GM18868 (cell line): ENCODE data around the gene TRPV6.

Source experiments
- ATAC-seq: cut with Tn5 transposase; IDR thresholded peaks from one replicate; pipeline ENCODE4 v1.9.1; 2021; ENCODE audit warnings: mild to moderate bottlenecking, moderate library complexity; ENCODE audit not compliant: unreplicated experiment

TRPV6 gene

DNA sequence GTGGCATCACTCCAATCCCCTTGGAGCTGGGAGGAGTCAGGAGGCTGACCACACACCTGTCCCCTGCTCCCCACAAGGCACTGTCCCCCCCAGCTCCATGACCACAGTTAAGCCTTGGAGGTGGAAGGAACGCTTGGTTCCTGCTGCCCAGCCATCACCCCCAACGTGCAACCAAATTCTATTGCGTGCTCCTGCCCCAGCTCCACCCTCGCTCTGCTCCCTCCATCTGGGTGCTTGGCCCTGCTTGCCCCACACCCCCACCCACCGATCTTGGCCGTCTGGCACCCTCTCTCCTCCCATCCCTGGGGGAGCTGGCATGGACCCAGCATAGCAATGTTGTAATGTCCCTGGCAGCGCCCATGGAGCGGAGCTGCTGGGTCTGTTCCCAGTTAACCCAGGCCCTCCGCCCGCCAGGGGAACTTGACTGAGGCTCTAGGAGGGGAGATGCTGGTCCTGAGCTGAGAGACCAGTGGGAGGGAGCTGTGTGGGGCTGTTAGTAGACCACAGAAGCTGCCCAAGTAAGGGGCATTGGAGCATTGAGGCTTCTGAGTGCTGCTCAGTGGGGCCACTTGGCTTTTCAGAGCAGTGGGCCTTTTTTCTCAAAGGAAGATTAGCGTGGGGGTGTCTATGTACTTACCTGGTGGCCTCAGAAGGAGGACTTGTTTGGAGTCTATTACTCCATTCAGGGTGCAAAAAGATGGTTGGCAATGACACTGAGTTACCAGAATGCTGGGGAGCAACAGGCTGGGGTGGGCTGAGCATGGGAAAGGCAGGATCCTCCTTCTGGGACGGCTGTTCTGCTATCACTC lies 29.6 kb downstream of the TRPV6 start:
- ATAC-seq = no peak

DNA sequence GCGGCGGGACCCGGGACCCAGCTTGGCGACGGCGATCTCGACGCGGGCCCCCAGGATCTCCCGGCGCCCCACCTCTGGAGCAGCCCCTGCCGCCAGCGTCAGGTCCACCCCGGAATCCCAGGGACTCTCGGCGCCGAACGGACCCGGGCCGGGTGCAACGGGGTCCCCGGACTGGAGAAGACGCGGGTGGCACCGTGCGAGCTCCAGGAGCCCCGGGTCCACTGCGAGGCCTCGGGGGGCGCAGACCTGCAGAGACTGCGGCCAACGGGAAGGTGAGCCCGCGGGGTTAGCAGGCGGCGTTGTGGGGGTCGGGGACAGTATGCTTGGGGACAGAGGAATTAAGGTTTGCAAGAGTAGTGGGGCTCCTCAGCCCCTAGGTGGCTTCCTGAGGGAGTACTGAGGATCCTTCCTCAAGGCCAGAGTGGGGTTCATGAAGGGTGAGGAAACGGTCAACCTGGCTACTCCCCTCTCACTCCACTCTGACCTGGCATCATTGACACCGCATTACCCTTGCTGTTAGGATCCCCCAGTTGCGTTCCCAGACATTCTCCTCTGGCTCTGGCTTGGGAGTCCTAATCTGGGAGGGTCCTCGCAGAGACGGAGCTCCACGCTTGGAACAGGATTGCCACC lies 30.3 kb downstream of the TRPV6 start:
- ATAC-seq = peak; percentile 1

DNA sequence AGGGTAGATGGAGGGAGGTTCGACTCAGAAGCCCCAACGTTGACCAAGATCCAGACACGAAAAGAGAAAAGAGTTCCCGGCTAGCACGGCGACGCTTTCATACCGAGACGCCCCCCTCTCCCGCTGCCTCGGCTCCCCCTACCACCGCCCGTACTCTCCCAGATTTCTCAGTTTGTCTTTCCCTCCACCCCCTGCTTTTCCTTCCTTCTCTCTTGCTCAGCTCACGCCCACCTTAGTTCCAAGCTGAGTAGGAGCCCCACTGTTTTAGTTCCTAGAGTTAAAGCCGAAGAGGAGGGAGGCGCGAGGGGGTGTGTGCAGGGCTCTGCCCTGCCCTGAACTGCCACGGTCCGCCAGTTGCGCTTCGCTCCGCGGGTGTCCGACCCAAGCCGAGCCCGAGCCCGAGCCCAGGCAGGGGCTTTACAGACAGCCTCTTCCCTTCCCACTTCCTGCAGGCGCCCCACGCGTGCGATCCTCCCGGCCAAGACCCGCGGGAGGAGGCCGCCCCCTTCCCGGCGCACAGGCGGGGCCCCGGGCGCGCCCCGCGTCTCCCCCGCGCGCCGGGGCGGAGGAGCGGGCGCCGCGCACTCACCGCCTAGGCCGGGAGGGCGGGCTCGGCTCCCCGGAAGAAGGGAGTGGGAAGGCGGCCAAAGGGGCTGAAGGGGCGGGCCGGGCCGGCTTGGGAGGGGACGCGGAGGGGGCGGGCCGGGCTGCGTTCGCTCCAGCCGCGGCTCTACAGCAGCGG lies 31.0 kb downstream of the TRPV6 start, which contains the start of gene EPHB6:
Gene EPHB6 (plus strand): TSS at position 705 of the 742 bp plus-strand sequence. CDS start 8,152 bp downstream, outside the sequence.
- peak; percentile 64 for ATAC-seq

DNA sequence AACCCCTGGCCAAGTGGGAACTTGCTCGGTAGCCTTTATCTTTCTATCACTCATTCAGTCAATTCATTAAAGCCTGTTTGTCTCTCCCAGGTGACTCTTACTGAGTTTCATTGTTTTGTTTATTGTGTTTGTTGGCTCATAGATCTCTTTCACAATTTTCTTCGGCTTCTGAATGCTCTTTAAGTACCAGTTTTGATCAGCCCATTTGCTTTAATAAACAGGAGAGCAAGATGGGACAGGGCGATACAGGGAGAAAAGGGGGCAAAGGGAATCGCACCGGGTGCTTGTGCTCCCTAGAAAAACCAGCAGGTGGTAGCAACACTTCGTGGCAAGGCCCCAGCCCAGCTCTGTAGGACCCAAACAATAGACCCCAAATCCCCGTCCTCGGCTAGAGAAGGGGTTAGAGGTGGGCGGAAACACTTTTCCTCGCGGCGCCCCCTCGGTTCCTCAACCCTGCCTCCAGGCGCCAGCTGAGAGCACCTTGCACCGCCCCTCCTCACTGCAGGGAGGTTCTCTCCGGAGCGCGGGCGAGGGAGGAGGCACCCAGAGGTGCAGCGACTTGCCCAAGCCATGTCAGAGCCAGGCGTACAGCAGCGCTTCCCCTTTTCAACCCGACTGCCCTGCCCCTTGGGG lies 31.7 kb downstream of the TRPV6 start:
- peak; percentile 78 for ATAC-seq

DNA sequence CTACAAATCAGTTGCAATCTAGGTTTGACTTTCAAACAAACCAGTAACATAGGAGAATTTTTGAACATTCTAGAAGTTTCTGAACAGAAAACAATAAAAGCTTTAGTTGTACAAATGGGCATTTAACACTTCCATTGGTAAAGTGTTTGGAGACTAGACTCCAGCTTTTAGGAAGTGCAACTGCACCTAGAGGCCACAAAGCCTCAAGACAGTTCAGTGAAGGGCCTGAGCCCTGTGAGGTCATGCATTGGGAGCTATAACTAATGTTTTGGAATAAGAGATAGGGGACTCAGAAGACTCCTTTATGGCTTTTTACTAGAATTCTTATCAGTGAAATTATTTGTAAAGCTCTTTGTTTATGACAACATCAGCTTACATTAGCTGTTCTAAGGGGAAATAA lies 33.6 kb downstream of the TRPV6 start:
- no peak for ATAC-seq

DNA sequence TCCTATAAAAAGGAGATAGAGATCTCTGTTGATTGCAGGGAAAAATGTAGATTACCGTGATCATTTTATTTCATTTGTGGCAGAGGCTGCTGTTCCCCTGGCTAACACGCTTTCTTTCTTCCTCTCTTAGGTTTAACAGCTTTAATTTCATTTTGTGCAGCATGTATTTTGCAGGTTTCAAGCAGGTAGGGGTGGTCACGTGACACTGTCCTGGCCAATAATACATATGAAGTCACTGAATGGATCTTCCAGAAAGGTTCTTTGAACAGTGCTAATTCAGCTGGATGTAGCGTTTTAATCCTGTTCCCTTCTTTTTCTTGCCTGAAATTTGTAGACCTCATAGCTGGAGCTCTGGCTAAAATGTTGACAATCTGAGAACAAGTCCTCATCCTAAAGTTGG lies 34.3 kb downstream of the TRPV6 start:
- ATAC-seq = no peak

DNA sequence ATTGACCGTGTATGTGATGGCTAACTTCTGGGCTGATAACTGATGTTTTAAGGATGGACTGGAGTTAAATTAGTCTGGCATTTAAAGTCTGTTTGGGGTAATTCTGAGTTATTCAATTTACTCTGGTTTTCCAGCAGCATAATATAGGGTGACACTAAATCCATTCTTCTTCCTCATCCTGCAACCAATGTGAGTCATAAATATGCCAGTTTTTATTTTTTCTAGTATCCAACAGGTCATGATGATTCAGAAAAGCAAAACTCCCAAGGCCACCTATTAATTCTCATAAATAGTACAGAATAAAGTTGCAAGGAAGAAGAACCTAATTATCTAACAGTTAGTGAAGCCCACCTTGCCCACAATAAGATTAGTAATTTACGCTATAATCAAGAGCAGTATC lies 38.2 kb downstream of the TRPV6 start:
- ATAC-seq = no peak

DNA sequence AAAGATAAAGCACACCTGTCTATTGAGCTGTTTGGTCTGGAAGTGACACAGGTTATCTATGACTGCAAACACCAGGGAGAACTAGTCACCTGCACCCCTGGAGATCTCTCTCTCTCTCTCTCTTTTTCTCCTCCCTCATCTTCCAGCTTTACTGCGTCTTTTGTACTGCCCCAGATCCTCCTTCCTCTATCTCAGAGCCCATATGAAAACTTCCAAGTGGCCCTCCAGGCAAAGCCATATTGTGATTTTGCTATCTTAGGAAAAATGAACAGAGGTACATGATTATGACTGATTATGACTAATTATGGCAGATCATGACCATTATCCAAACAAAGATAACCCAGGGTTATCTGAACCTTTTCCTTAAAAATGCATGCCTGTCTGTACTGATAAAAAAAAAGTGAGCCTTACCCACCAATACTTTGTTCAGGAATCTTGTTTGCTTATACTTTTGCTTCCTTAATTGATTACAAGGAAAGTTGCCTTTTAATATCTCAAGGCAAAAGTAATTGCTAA lies 43.2 kb downstream of the TRPV6 start:
- ATAC-seq = no peak

DNA sequence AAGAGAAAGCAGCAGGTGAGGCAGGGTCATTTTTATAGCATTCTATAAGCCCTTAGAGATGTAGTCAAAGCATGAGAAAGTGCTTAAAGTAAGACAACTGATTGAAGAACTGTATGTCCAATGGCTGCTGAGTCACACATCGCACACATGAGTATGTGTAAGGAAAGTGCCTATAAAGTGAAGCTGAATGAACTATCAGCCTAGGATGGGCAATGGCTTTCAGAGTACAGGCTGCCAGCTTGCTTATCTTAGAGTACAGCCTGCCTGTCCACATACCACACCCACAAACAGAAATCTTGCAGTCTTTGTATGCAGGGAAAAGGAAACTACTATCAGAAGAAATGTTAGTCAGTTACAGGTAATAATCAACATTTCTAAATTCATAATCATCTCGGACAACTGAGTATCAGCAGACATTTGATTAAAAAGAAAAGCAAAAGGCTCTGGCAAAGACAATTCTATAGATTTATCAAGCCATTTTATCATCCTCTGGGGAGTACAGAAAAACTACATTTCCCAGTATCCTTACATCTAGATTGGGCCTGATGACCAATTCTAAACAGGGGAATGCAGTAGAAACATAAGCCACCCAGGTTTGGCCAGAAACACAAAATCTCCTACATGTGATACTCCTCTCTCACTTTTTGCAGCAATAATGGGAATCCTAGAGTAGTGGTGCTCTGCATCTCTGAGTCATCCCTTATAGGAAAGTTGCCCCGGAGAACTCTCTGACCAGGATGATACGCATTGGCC lies 46.9 kb downstream of the TRPV6 start:
- ATAC-seq = no peak

DNA sequence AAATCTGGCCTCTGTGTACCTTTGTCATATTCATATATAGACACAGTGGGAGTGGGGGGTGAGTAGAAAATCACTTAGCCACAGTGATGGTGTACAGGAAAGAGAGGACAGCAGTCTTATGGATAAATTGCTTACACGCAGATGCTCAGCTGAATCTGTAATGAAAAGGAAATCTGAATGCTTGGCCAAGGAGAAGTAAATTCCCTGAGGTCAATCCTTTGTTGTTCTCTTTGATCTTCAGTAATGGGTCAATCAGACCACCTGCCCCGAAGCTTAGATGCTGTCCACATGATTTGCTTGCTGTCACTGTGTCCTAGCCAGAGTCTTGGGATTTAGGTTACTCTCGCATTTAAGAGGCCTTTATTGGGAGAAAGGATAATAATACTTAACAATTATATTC lies 49.1 kb downstream of the TRPV6 start:
- no peak for ATAC-seq

DNA sequence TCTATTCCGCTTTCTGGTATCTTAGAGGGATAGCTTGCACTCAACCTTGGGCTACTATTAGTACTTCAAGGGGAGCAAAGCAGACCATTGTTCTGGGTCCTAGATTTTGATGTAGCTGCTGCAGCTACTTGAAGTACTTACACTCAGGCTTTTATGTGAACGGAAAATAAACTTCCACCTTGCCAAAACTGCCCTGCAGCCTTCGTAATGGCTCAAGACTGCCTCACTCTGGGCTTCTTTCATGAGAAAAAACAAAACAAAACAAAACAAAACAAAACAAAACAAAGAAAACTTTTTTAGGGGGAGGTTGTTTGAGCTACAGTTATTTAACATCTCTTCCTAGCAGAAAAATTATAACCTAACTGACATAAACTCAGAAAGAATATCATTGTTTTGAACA lies 50.1 kb downstream of the TRPV6 start:
- no peak for ATAC-seq

DNA sequence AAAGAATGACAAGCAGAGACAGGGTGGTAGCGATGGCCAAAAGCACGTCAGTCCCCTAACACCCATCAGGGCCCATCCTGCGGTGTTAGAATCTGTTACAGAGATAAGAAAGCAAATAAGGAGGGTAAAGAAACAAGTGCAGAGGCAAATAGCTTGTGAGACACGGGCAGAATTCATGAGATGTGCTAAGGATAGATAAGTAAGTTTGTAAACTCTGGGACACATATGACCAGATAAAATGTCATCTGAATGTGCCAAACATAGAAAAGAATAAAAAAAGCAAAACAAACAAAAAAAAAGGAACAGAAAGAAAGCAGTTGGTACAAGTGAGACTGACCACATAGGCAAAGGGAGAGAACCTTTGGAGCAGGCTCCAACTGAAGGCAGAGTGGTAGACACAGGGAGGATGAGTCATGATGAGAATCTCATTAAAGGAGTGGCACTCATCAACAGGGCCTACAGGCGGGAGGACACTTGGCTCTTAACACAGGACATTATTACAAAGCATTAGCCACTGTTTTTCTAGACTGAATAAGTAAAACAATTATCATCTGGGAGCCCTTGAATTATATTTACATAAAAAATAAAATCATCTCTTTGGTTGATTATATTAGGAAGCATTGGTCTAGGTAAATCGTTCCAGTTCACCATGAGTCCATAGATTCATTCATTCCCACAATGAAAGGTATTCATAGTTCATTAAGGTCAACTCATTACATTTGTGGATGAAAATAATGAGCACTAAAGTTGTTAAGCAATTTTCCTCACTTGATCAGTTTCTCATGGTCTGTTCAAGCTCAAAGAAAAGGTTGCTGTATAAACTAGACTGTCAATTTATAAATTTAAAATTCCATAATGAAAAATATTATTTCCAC lies 52.1 kb downstream of the TRPV6 start:
- ATAC-seq = peak; percentile 90

DNA sequence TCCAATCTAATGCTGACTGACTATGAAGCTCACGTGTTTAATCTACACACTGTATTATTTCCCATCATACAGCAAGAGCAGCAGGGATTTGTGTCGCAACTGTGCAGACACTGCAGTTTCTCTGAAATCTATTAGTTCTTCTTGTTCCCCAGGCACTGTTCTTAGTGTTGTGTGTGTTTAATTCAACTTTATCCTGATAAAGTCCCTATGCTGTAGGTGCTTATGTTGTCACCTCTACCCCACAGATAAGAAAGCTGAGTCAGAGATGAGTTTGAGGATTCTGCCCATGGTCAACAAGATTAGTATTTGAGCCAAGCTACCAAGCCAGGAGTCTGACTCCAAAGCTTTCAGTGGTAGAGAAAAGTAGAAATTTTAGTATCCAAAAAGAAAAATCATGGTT lies 53.1 kb downstream of the TRPV6 start:
- no peak for ATAC-seq

DNA sequence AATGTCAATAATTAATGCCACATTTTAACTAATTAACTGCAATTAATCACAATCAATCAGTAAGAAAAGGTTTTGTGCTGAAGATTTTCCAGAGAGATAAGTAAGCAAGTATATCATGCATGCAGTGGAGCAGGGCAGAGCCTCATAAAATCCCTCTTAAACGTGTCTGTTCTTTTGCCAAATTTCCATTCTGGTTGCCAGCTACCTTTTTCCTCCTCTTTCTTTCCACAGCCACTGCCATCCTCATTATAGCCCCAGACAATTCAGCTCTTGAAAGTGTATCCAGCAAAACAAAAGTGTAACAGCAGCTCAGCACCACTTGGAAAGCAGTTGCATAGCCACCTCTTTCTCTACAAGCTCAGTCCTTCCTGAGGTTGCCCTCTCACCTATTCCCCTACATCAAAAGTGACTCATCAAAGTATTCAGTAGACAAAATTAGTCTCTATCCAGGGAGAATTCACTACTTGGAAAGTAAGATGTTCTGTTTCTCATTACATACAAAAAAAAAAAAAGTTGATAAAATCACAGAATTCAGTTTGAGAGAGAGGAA lies 57.5 kb downstream of the TRPV6 start:
- ATAC-seq = no peak

DNA sequence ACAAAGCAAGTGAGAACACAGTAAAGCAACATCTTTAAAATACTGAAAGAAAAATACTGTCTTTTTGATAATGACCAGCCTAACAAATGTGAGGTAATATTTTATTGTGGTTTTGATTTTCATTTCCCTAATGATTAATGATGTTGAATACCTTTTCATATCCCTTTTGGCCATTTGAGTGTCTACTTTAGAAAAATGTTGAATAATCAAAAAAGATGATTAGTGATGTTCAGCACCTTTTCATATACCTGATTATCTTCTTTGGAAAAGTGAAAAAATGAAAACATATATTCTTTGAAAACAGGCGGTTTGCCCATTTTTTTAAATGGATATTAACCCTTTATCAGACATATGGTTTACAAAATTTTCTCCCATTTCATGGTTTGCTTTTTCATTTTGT lies 62.8 kb downstream of the TRPV6 start:
- no peak for ATAC-seq
